HEK293 (cell line): Measurements from ENCODE around the gene NRP1.

Experiments
- BCL11A ChIP-seq: fragments of 450-650 bp; formaldehyde crosslinking; IDR thresholded peaks from 2 replicates; pipeline ENCODE4 v1.5.1; 2016; ENCODE audit warnings: low read depth, missing biosample characterization, missing genetic modification characterization
- ZIC2 ChIP-seq: fragments of 450-650 bp; formaldehyde crosslinking; IDR thresholded peaks from 2 replicates; pipeline ENCODE4 v1.5.1; 2016; ENCODE audit warnings: missing biosample characterization, missing genetic modification characterization
- ZNF146 ChIP-seq: fragments of 450-650 bp; formaldehyde crosslinking; IDR thresholded peaks from 2 replicates; pipeline ENCODE4 v1.5.1; 2016; ENCODE audit warnings: missing biosample characterization, missing genetic modification characterization
- ZNF221 ChIP-seq: fragments of 450-650 bp; formaldehyde crosslinking; IDR thresholded peaks from 2 replicates; pipeline ENCODE4 v1.5.1; 2017; ENCODE audit warnings: missing biosample characterization, missing genetic modification characterization, borderline replicate concordance
- ZNF350 ChIP-seq: fragments of 450-650 bp; formaldehyde crosslinking; IDR thresholded peaks from 2 replicates; pipeline ENCODE4 v1.5.0; 2017; ENCODE audit warnings: missing biosample characterization, mild to moderate bottlenecking, missing genetic modification characterization
- ZNF585B ChIP-seq: fragments of 450-650 bp; formaldehyde crosslinking; IDR thresholded peaks from 2 replicates; pipeline ENCODE4 v1.5.1; 2016; ENCODE audit warnings: missing biosample characterization, missing genetic modification characterization
- TF ChIP-seq, protein P1 (sequence below): fragments of 450-650 bp; formaldehyde crosslinking; IDR thresholded peaks from 2 replicates; pipeline ENCODE4 v1.5.1; 2016; ENCODE audit warnings: missing biosample characterization, missing genetic modification characterization
- TF ChIP-seq, protein P2 (sequence below): fragments of 450-650 bp; formaldehyde crosslinking; IDR thresholded peaks from 2 replicates; pipeline ENCODE4 v1.5.1; 2017; ENCODE audit warnings: missing biosample characterization, missing genetic modification characterization

DNA sequence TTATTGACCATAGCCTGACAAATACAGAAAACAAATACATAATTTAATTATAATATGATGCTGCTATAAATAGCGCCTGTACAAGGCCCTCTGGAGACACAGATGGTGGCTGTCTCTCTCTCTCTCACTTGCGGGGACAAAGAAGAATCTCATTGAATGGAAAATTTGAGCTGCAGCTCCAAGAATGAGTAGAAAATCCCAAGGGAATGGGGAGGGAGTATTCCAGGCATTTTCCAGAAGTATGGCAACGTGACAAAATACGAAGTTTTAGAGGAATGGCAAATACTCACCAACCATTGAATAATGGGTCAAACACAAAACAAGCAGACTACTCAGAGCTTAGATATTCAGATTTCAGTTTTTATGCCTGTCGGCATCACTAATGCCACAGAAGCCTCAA lies 179.9 kb downstream of the NRP1 start:
- TF ChIP-seq ZIC2 (tag by site-specific recombination), result no peak
- TF ChIP-seq, protein P1, sequence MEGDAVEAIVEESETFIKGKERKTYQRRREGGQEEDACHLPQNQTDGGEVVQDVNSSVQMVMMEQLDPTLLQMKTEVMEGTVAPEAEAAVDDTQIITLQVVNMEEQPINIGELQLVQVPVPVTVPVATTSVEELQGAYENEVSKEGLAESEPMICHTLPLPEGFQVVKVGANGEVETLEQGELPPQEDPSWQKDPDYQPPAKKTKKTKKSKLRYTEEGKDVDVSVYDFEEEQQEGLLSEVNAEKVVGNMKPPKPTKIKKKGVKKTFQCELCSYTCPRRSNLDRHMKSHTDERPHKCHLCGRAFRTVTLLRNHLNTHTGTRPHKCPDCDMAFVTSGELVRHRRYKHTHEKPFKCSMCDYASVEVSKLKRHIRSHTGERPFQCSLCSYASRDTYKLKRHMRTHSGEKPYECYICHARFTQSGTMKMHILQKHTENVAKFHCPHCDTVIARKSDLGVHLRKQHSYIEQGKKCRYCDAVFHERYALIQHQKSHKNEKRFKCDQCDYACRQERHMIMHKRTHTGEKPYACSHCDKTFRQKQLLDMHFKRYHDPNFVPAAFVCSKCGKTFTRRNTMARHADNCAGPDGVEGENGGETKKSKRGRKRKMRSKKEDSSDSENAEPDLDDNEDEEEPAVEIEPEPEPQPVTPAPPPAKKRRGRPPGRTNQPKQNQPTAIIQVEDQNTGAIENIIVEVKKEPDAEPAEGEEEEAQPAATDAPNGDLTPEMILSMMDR (tag by site-specific recombination), result no peak
- TF ChIP-seq ZNF221 (tag by site-specific recombination), result no peak
- TF ChIP-seq BCL11A, result no peak
- TF ChIP-seq, protein P2, sequence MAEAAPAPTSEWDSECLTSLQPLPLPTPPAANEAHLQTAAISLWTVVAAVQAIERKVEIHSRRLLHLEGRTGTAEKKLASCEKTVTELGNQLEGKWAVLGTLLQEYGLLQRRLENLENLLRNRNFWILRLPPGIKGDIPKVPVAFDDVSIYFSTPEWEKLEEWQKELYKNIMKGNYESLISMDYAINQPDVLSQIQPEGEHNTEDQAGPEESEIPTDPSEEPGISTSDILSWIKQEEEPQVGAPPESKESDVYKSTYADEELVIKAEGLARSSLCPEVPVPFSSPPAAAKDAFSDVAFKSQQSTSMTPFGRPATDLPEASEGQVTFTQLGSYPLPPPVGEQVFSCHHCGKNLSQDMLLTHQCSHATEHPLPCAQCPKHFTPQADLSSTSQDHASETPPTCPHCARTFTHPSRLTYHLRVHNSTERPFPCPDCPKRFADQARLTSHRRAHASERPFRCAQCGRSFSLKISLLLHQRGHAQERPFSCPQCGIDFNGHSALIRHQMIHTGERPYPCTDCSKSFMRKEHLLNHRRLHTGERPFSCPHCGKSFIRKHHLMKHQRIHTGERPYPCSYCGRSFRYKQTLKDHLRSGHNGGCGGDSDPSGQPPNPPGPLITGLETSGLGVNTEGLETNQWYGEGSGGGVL (tag by site-specific recombination), result no peak
- TF ChIP-seq ZNF146 (tag by site-specific recombination), result no peak
- no peak for TF ChIP-seq ZNF350 (tag by site-specific recombination)
- no peak for TF ChIP-seq ZNF585B (tag by site-specific recombination)
